ENCODE results near the gene MCM3.

Gene MCM3

DNA sequence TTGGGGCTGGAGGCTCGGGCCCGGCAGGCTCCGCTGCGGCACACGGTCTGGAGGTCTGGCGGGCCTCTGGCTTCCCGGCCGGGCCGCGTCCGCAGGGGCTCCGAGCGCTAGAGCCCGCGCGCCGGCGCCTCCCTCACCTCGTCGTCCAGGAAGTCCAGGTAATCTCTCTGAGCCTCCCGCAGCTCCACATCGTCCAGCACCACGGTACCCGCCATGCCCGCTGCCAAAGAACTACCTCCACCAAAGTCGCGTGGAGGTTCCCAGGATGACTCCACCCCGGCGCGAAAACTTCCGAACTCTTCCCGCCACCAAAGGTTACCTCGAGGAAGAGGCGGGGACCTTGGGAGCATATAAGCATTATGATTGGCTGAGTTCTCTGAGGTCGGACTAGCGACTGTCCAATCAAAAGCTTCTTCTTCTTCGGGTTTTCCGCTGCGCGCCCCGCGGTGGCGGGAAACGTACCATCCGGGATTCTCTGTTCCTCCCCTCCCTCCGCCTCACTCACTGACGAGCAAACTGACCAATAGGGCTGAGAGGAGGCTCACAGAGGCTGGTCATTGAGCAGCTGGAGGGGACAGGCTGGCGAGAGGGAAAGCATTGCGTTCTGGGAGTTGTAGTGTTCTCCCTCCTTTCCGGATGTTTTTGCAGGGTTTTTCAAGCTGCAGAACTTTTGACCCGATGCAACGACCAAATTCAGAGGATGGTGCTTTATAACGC lies at the start of gene MCM3:
MCM3 (minus strand) TSS at position 283 of the 717 bp plus-strand sequence; CDS start at position 215, 68 bp downstream.
- peak; percentile 98 for DNase-seq (ENCODE audit: low spot score)

GRCh38 chr6:52333840-52334200 lies 49.3 kb upstream of the MCM3 start:
- peak; percentile 66 for DNase-seq (ENCODE audit: low spot score)

DNA sequence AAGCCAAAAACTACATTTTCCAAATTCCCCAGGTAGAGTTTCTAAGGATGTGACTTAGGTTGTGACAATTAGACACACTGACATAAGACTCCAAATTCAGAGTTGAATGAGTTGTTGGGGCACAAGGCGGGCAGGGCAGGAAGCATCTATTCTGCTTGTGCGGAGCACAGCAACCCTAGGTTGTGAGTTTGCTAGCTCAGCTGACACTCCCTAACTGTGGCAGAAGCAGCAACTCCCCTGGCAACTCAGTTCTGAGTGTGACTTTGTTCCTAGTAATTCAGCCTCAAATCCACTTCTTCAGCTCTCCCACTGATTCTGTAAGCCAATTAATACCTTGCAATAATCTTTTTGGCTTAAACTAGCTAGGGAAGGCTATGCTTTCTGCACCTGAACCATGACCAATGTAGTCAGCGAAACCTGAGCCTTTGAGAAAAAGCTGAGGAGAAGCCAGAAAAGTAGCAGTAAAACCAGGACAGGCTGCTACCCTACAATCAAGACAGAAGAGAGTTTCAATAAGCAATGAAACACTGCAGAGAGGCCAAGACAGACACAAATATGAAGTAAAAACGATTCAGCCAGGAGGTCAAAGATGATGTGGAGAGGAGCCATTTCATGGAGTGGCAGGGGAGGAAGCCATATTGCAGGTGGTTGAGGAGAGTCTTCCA lies 47.4 kb upstream of the MCM3 start:
- no peak for DNase-seq (ENCODE audit: low spot score)

DNA sequence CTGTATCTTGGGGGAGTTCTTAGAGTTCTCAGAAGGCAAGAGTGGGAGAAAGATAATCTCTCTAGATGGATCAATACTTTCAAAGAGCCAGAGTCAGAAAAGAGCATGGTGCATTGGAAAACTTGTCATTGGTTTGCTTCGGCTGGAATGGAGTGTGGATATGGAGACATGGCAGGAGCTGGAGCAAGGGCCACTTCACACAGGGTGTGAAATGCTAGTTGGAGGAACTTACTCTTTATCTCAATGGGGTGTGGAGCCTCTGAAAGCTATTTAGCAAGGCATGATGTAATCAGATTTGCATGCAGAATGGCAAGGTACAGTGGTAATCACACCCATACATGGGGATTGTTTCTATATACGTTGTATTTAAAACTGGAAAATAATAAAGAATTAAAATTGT lies 45.9 kb upstream of the MCM3 start:
- DNase-seq (ENCODE audit: low spot score) = no peak

GRCh38 chr6:52328729-52329128 lies 44.2 kb upstream of the MCM3 start:
- DNase-seq (ENCODE audit: low spot score) = no peak

DNA sequence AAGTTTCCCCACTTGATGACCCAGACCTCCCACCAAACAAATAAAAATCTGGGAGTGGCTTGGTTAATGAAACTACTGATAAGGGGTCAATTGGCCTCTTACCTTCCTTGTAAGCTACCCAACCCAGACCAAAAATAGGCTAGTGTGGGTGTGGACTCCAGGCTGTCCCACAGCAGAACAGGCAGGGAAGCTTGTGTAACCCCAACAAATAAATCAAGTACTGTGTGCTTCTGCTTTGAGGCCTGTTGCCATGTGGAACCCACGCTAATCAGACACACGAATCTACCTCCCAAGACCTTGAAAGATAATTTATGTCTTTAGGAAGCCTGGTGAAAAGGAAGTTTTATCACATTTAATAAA lies 43.7 kb upstream of the MCM3 start:
- DNase-seq (ENCODE audit: low spot score) = no peak

GRCh38 chr6:52326540-52327364 lies 42.2 kb upstream of the MCM3 start:
- DNase-seq (ENCODE audit: low spot score) = no peak

DNA sequence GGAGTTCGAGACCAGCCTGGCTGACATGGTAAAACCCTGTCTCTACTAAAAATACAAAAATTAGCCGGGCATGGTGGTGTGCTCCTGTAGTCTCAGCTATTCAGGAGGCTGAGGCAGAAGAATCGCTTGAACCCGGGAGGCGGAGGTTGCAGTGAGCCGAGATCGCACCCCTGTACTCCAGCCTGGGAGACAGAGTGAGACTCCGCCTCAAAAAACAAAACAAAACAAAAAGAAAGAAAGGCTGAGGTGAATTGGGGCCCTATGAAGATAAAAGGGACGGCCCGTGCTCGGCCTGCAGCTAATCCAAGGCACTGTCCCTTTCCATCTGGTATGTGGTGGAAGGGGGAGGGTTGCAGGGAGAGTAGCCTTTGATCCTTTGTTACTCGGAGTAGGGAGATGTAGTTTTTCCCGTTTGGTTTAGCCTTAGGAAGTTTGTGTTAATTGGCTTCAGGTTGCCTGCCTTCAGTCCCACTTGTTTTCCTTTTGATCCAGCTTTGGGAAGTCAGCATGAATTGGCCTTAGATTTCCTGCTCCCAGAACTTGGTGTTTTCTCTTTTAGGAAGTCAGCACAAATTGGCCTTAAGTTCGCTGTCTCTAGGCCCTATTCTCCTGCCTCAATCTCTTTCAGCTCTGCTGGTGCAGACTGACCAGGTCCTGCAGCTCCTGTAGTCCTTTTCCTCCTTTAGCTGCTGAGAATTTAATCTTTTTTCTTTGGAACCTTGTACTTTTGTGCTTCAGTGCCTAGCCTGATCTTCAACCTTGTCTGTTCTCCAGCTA lies 41.3 kb upstream of the MCM3 start:
- DNase-seq (ENCODE audit: low spot score) = no peak

- no peak for DNase-seq (ENCODE audit: low spot score)
These were observed 39.6 kb upstream of the MCM3 start for GRCh38 chr6:52324189-52324588.

DNA sequence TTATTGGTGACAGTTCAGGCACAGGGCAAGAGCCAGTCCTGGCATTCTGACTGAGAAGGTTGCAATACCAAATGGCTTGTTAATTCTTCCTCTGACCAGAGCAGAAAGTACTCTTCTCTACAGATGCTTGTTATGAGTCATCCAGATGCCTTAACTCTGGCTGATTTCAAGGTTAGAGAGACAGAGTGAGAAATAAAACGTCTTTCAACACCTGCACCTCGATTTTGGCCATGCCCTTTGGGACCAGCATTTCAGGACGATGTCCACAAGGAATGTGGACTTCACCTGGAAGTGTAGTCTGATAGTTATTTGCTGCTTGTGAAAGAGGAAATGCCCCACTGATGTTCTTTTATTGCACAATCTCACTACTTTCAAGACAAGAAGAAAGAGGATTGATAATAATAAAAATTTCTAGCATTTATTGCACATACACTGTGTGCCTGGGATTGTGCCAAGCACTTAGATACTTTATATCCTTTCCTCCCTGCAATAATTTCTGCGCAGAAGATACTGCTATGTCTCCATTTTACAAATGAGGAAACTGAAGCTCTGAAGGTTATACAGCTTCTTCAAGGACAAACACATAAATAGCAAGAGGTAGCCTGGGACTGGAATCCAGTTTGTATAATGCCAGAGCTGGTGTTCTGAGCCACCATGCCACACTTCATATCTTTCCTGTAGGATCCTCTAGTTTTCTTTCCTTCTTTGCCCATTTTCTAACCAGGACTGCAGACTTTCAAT lies 33.5 kb upstream of the MCM3 start:
- DNase-seq (ENCODE audit: low spot score) = no peak

- DNase-seq (ENCODE audit: low spot score) = no peak
These were observed 32.7 kb upstream of the MCM3 start for GRCh38 chr6:52317211-52317610.

- DNase-seq (ENCODE audit: low spot score) = no peak
These were observed 30.2 kb upstream of the MCM3 start for GRCh38 chr6:52314752-52315151.

- DNase-seq (ENCODE audit: low spot score) = no peak
These were observed 27.9 kb upstream of the MCM3 start for GRCh38 chr6:52312461-52312860.

GRCh38 chr6:52310932-52311331 lies 26.4 kb upstream of the MCM3 start:
- no peak for DNase-seq (ENCODE audit: low spot score)

DNA sequence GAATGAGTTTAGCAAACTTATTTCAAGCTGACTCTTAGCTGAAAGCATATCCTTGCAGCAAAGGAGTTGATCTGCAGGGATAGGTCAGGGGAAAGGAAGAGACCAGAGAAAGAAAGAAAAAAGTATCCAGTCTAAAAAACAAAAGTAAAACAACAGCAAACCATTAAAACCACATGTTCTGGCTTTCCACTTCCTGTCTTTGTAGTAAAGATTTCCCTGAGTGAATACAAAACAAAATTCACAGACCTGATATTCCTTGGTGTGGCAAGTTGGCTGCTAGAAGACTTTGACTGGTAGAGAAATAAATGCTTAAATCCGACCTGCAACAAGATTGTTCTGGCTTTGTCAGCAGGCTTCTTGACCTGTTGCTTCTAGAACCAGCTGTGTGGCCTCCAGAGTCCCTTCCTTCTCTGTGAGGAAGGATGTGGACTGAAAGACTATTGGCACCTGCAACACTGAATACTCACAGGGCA lies 23.4 kb upstream of the MCM3 start:
- DNase-seq (ENCODE audit: low spot score) = peak; percentile 30

DNA sequence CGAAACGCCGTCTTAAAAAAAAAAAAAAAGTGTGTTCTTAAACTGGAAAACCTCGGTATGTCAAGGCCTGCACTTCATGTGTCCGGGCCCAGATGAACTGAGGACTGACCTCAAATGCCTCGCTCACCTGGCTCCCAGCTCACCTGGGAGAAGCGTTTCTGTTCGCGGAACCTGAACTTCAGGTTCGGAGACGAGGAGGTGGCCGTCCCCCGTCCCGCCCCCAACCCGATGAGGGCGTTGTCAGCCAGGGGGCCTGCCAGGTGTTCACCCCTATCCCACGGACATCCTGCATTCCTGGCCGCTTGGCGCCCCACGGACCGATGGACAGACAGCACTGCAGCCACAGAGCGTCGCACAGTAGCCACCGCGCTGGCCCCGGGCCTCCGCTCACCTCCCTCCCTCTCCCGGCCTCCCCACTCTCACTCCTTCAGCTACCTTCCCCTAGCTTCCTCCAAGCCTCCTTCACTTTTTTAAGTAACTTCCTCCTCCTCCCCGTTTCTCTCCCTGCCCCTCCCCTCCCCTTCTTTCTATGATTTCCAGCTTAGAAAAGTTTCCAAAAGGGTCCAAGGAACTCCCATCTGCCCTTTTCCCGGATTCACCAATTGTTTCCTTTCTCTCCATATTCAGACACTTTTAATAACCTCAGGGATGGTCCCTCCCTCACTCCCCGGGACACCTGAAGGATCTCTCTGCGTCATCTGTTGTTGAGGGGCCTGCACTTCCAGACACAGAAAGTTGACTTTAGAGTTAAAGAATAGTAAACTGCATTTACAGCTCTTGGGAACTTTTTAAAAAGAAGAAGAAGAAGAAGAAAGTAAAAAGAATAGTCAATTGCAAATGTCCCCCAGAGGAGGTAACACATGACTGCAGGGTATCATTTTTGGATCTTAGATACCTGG lies 22.7 kb upstream of the MCM3 start:
- DNase-seq (ENCODE audit: low spot score) = no peak

DNA sequence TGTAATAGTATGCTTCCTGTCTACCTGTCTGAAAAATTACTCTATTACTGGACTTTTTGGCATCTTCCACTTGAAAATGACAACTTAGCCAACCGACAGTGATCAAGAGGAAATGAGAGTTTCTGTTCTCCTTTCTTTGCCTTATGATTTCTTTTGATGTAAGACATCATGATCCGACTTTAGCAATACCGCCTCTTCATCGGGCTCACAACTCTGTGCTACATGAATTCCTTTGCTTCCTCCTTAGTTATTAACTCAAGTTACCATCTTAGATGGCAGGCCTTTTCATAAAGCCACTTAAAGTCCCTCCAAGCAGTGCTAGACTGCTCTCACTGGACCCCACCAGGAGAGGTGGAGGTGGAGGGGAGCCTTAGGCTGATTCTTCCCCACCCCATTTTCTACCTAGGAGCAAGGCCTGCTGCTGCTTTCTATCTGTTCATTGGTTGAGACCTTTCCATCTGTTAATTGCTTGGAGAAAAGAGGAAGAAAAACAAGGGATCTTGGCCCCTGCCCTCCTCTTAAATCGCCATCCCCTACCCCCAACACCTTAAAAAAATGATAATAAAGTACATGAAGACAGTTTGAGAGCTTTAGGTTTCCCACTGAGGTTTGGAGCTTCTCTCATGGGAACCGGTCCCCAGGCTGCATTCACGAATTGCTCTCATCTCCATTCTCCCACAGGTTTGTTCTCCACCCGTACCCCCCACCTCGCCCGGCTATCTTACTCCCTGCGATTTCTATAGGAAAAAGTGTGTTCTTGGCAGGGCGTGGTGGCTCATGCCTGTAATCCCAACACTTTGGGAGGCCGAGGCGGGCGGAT lies 21.6 kb upstream of the MCM3 start:
- DNase-seq (ENCODE audit: low spot score) = peak; percentile 38

DNA sequence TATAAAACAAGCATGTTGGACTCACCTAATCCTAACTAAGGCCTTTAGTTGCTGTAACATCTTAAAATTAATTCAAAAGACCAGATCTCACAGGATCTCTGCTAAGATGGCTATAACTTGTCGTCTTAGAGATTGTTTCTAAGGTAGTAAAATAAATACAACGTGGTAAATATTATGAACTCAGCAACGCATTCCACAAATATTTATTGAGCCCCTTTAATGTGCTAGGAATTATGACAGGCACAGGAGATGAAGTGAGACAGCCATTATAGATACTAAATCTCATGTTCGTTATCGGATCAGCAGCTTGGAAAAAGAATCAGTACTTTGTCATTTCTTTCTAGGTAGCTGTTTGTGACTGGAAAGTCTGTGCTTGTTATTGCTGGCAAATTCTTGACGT lies 20.9 kb upstream of the MCM3 start:
- no peak for DNase-seq (ENCODE audit: low spot score)

- DNase-seq (ENCODE audit: low spot score) = peak; percentile 19
These were observed 20.4 kb upstream of the MCM3 start for GRCh38 chr6:52304983-52305390.

DNA sequence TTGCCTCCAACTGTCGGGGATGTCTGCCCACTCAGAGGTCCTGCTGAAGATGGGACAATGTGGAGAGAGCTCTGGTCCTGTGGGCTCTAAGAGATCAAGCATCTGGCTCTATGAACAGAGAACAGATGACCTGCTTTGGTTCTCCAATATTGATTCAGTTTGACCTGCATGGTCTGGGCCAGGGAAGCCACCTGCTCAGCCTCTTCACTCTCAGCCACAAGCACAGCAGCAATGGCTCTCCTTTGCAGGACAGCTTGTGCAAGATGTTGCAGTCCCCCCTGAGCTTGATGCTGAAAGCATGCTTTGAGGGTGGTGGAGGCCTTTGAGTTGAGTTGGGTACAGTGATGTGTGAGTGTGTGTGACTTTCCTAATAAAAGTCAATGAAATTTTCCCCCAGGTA lies 18.6 kb upstream of the MCM3 start:
- no peak for DNase-seq (ENCODE audit: low spot score)
